SK-N-SH (cell line): ENCODE data around the gene LYZL6. TPM values are rescaled to one million over a fixed set of nuclear protein-coding genes. Genes with fewer than 3 reads are reported as not detected.

Experiments
- CTCF ChIA-PET: fragments of 300-600, 350-600 bp; formaldehyde crosslinking; extraction: SDS; loops from one replicate; lab custom pipeline; 2021; lab: Yijun Ruan, JAX
- POLR2A ChIA-PET: fragments of 350-600 bp; sonication (Branson Sonifier 250); formaldehyde crosslinking; extraction: SDS; loops from one replicate; lab custom pipeline; 2020; ENCODE audit warnings: antibody characterized with exemption, inconsistent platforms; lab: Yijun Ruan, JAX
- DNase-seq: peaks from one replicate; pipeline ENCODE4 v3.0.0; 2012
- H2AFZ ChIP-seq: fragments of 200-600 bp; sonication (generic); 2 replicates; pipeline ENCODE4 v1.8.1; 2016; ENCODE audit warnings: antibody characterized with exemption, mild to moderate bottlenecking, low read depth
- H3F3A ChIP-seq: fragments of 200-600 bp; sonication (generic); replicated peaks from 2 replicates; pipeline ENCODE3; 2016; ENCODE audit warnings: antibody characterized with exemption, mild to moderate bottlenecking; ENCODE audit not compliant: insufficient read depth
- H3K27ac ChIP-seq, 2 experiments: fragments of 200-500 bp in 1 of 2; fragments of 200-600 bp in 1 of 2; sonication (Bioruptor generic) in 1 of 2; sonication (generic), shearing (Covaris generic) in 1 of 2; 2 replicates each; pipeline versions ENCODE4 v1.5.1 to v1.6.1; 2014 to 2016; ENCODE audit warnings: low read depth in 2 of 2, inconsistent platforms in 1 of 2, low read length in 1 of 2, mild to moderate bottlenecking in 1 of 2, mixed read lengths in 1 of 2
- H3K27me3 ChIP-seq: fragments of 200-600 bp; sonication (generic), shearing (Covaris generic); 2 replicates; pipeline ENCODE4 v1.6.1; 2016; ENCODE audit warnings: mixed run types; ENCODE audit not compliant: insufficient read depth
- H3K36me3 ChIP-seq, 2 experiments: fragments of 200-500 bp in 1 of 2; fragments of 200-600 bp in 1 of 2; sonication (Bioruptor generic) in 1 of 2; sonication (generic) in 1 of 2; replicated peaks in 1 of 2; 2 replicates each; pipeline versions ENCODE3 to v1.5.1; 2014 to 2016; ENCODE audit warnings: low read length in 1 of 2, mild to moderate bottlenecking in 1 of 2; ENCODE audit not compliant: insufficient read depth in 2 of 2, control insufficient read depth in 1 of 2
- H3K4me1 ChIP-seq, 2 experiments: fragments of 200-500 bp in 1 of 2; fragments of 200-600 bp in 1 of 2; sonication (Bioruptor generic) in 1 of 2; sonication (generic), shearing (Covaris generic) in 1 of 2; 2 replicates each; pipeline versions ENCODE4 v1.5.1 to v1.6.1; 2014 to 2016; ENCODE audit warnings: low read depth in 1 of 2, low read length in 1 of 2, mixed run types in 1 of 2; ENCODE audit not compliant: insufficient read depth in 2 of 2, control insufficient read depth in 1 of 2
- H3K4me2 ChIP-seq: fragments of 200-600 bp; sonication (generic), shearing (Covaris generic); 2 replicates; pipeline ENCODE4 v1.6.1; 2017; ENCODE audit warnings: mixed run types
- H3K4me3 ChIP-seq, 2 experiments: fragments of 200-500 bp in 1 of 2; fragments of 200-600 bp in 1 of 2; sonication (Bioruptor generic) in 1 of 2; sonication (generic), shearing (Covaris generic) in 1 of 2; 2 replicates each; pipeline versions ENCODE4 v1.5.1 to v1.8.1; 2014 to 2016; ENCODE audit warnings: low read depth in 2 of 2, inconsistent platforms in 1 of 2, low read length in 1 of 2, mild to moderate bottlenecking in 1 of 2, mixed read lengths in 1 of 2, moderate library complexity in 1 of 2
- H3K79me2 ChIP-seq: fragments of 200-600 bp; sonication (generic); 2 replicates; pipeline ENCODE4 v1.8.1; 2017; ENCODE audit warnings: mild to moderate bottlenecking; ENCODE audit not compliant: insufficient read depth
- H3K9ac ChIP-seq: fragments of 200-600 bp; sonication (generic); 2 replicates; pipeline ENCODE4 v1.6.1; 2017; ENCODE audit warnings: mixed run types
- H3K9me2 ChIP-seq: fragments of 200-600 bp; sonication (generic); 2 replicates; pipeline ENCODE4 v1.6.1; 2017; ENCODE audit warnings: mixed run types
- H3K9me3 ChIP-seq: fragments of 200-600 bp; sonication (generic); 2 replicates; pipeline ENCODE4 v1.6.1; 2017; ENCODE audit warnings: mixed run types, mild to moderate bottlenecking, moderate library complexity
- H4K20me1 ChIP-seq: fragments of 200-600 bp; sonication (generic); 2 replicates; pipeline ENCODE4 v1.6.1; 2017; ENCODE audit warnings: mild to moderate bottlenecking, mixed run types; ENCODE audit not compliant: insufficient read depth
- CHD2 ChIP-seq: fragments of 150-350 bp; IDR thresholded peaks from 2 replicates; pipeline ENCODE4 v1.6.1; 2018; ENCODE audit warnings: low read length; ENCODE audit not compliant: partially characterized antibody
- EZH2phosphoT487 ChIP-seq: fragments of 200-600 bp; sonication (generic); IDR thresholded peaks from 2 replicates; pipeline ENCODE4 v1.6.1; 2017; ENCODE audit warnings: low read depth, mixed run types, mild to moderate bottlenecking, antibody characterized with exemption, moderate library complexity, borderline replicate concordance
- FOSL2 ChIP-seq: IDR thresholded peaks from 2 replicates; pipeline ENCODE4 v1.4.0; 2012; ENCODE audit warnings: low read depth, mild to moderate bottlenecking, moderate library complexity, borderline replicate concordance
- FOXJ3 ChIP-seq: sonication (generic); formaldehyde crosslinking; IDR thresholded peaks from 2 replicates; pipeline ENCODE4 v1.5.1; 2020; ENCODE audit warnings: mild to moderate bottlenecking, missing genetic modification reagents
- GABPA ChIP-seq: IDR thresholded peaks from 2 replicates; pipeline ENCODE4 v1.4.0; 2012; ENCODE audit warnings: low read depth, mild to moderate bottlenecking
- JUND ChIP-seq: IDR thresholded peaks from 2 replicates; pipeline ENCODE4 v1.4.0; 2012
- MEF2A ChIP-seq: IDR thresholded peaks from 2 replicates; pipeline ENCODE4 v1.4.0; 2012; ENCODE audit warnings: low read depth, borderline replicate concordance
- MXI1 ChIP-seq: IDR thresholded peaks from 2 replicates; pipeline ENCODE4 v1.6.1; 2012; ENCODE audit warnings: mild to moderate bottlenecking, low read depth, low read length, improper control_type of control experiment
- NFIC ChIP-seq: IDR thresholded peaks from 2 replicates; pipeline ENCODE4 v1.4.0; 2012; ENCODE audit warnings: borderline replicate concordance
- NRF1 ChIP-seq: IDR thresholded peaks from 2 replicates; pipeline ENCODE4 v1.6.1; 2012; ENCODE audit warnings: low read depth, mild to moderate bottlenecking, low read length
- POLR2AphosphoS5 ChIP-seq: IDR thresholded peaks from 2 replicates; pipeline ENCODE4 v1.6.1; 2012; ENCODE audit warnings: low read depth, low read length
- RCOR1 ChIP-seq: fragments of 150-350 bp; IDR thresholded peaks from 2 replicates; pipeline ENCODE4 v1.6.1; 2017; ENCODE audit warnings: antibody characterized with exemption, low read length
- RFX5 ChIP-seq: IDR thresholded peaks from 2 replicates; pipeline ENCODE4 v1.6.1; 2012; ENCODE audit warnings: mild to moderate bottlenecking, improper control_type of control experiment, low read length
- RXRA ChIP-seq: IDR thresholded peaks from 2 replicates; pipeline ENCODE4 v1.4.0; 2012; ENCODE audit warnings: low read depth, mild to moderate bottlenecking, borderline replicate concordance
- SMC3 ChIP-seq: IDR thresholded peaks from 2 replicates; pipeline ENCODE4 v1.6.1; 2012; ENCODE audit warnings: low read depth, low read length, improper control_type of control experiment
- TCF12 ChIP-seq: IDR thresholded peaks from 2 replicates; pipeline ENCODE4 v1.4.0; 2012
- TEAD4 ChIP-seq: IDR thresholded peaks from 2 replicates; pipeline ENCODE4 v1.4.0; 2012; ENCODE audit warnings: mild to moderate bottlenecking, borderline replicate concordance; ENCODE audit not compliant: insufficient read depth
- YY1 ChIP-seq: IDR thresholded peaks from 2 replicates; pipeline ENCODE4 v1.4.0; 2012; ENCODE audit warnings: low read depth, mild to moderate bottlenecking
- WGBS: methylation state at CpG from one replicate; pipeline ENCODE4 v1.1.6; 2017; ENCODE audit warnings: low lambda C conversion rate; 5-methylcytosine and 5-hydroxymethylcytosine counted together
- polyA plus RNA-seq, 3 experiments: library from polyadenylated mRNA; depleted of rRNA; stranded (reverse); fragments of >200 nt; gene quantifications; 2 replicates each; pipeline ENCODE4 v1.2.3, GENCODE V29; 2012
- TF ChIP-seq, protein P1 (sequence below): fragments of 150-350 bp; IDR thresholded peaks from 2 replicates; pipeline ENCODE4 v1.6.1; 2017; ENCODE audit warnings: antibody characterized with exemption, low read length, low read depth, borderline replicate concordance
- TF ChIP-seq, protein P2 (sequence below): IDR thresholded peaks from 2 replicates; pipeline ENCODE4 v1.4.0; 2012; ENCODE audit warnings: low read depth, borderline replicate concordance
- TF ChIP-seq, protein P3 (sequence below): IDR thresholded peaks from 2 replicates; pipeline ENCODE4 v1.4.0; 2012; ENCODE audit warnings: low read depth, borderline replicate concordance
- TF ChIP-seq, protein P4 (sequence below): fragments of 200-600 bp; sonication (generic); IDR thresholded peaks from 2 replicates; pipeline ENCODE4 v1.6.1; 2017; ENCODE audit warnings: antibody characterized with exemption, mild to moderate bottlenecking, moderate library complexity

LYZL6 gene
- polyA plus RNA-seq, 1 of the 3 experiments (the other 2 are of a cell fraction): not detected

DNA sequence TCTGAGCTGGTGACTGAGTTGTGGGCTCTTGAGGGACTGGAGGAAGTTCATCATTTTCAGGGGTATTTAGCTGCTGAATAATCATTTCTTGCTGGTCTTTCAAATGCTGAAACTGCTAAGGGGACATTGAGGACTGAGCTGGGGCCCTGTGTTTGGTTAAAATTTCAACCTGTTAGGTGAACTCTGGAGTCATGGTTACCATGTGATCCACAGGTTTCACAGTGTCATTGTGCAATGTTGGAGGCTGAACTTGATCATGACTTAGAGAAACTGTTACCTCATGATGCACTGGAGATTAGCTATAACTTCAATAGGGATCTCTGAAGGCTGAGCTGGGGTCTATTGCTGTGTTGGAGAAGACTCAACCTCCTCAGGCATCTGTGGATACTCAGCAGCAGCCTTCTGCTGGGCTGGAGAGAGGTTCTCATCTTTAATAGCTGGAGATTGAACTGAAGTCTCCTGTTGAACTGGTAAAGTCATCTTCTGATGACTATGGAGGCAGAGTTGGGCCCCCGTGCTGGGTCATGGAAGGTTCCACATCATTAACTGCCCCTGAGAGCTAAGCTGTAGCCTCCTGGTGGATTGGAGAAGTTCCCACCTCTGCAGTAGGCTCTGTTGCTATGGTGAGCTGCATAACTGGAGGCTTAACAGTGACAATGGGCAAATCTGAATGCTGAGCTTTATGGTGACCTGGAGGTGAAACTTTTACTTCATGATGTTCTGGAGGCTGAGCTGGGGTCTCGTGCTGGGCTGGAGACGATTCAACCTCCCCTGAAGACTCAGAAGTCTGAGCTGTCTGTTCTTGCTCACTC lies 28.2 kb downstream of the LYZL6 start:
- Histone ChIP-seq H3K4me3 (no peak overlapping the region), H3K4me2 (no peak overlapping the region), H4K20me1 (no peaks in the 10 kb centered on the region), H3K79me2 (no peaks in the 10 kb centered on the region), H3K4me1 (no peaks in the 10 kb centered on the region), H3K36me3 (no peaks in the 10 kb centered on the region), H3K27me3 (no peaks in the 10 kb centered on the region), H3K9me2 (no peaks in the 10 kb centered on the region), H3K9ac (no peak overlapping the region), H3K27ac (no peak overlapping the region), H3F3A (no peaks in the 10 kb centered on the region), H3K9me3 (no peaks in the 10 kb centered on the region), H2AFZ (no peak overlapping the region)
- ChIA-PET POLR2A (no interaction called here), CTCF (interaction anchor here (0.6 to 0.9 kb wide), 3 partner anchors 12 to 30 kb away, joined by 3 read pairs; no protein-coding TSS in a partner anchor)
- 17% methylated on average over 3 of the region's 3 CpGs for WGBS
- no peak for DNase-seq
- TF ChIP-seq EZH2phosphoT487: no peak
- TF ChIP-seq, protein P1, sequence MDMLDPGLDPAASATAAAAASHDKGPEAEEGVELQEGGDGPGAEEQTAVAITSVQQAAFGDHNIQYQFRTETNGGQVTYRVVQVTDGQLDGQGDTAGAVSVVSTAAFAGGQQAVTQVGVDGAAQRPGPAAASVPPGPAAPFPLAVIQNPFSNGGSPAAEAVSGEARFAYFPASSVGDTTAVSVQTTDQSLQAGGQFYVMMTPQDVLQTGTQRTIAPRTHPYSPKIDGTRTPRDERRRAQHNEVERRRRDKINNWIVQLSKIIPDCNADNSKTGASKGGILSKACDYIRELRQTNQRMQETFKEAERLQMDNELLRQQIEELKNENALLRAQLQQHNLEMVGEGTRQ: no peak
- TF ChIP-seq FOSL2: no peak
- no peak for TF ChIP-seq RXRA
- no peak for TF ChIP-seq NFIC
- no peak for TF ChIP-seq SMC3
- no peak for TF ChIP-seq JUND
- no peak for TF ChIP-seq YY1
- no peak for TF ChIP-seq FOXJ3 (CRISPR knock-in tag)
- no peak for TF ChIP-seq GABPA

DNA sequence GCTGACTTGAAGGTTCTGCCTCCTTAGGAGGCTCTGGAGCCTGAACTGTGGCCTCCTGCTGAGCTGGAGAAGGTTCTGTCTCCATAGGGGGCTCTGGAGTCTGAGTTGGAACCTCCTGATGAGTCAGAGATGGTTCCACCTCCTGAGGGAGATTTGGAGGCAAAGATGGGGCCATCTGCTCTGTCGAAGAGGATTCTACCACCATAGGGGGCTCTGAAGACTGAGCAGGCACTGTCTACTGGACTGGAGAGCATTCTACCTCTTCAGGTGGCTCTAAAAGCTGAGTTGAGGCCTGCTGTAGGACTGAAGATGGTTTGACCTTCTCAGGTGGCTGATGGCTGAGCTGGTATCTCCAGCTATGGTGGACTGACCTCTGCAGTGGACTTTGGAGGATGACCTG lies 29.2 kb downstream of the LYZL6 start:
- POLR2A ChIA-PET: no interaction called here
- 0% methylated on average over 1 of the region's 1 CpG for WGBS

More for the DNA sequence above, 29.2 kb downstream of the LYZL6 start:
- H3K4me2 ChIP-seq: no peak overlapping the region
- H3F3A ChIP-seq: no peaks in the 10 kb centered on the region
- H3K9ac ChIP-seq: no peak overlapping the region
- no peak overlapping the region for H3K4me3 ChIP-seq
- CTCF ChIA-PET: no interaction called here
- H3K9me3 ChIP-seq: no peaks in the 10 kb centered on the region
- TF ChIP-seq, protein P2, sequence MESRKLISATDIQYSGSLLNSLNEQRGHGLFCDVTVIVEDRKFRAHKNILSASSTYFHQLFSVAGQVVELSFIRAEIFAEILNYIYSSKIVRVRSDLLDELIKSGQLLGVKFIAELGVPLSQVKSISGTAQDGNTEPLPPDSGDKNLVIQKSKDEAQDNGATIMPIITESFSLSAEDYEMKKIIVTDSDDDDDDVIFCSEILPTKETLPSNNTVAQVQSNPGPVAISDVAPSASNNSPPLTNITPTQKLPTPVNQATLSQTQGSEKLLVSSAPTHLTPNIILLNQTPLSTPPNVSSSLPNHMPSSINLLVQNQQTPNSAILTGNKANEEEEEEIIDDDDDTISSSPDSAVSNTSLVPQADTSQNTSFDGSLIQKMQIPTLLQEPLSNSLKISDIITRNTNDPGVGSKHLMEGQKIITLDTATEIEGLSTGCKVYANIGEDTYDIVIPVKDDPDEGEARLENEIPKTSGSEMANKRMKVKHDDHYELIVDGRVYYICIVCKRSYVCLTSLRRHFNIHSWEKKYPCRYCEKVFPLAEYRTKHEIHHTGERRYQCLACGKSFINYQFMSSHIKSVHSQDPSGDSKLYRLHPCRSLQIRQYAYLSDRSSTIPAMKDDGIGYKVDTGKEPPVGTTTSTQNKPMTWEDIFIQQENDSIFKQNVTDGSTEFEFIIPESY: no peak
- TF ChIP-seq FOSL2: no peak
- TF ChIP-seq MXI1: no peak
- TF ChIP-seq NFIC: no peak
- TF ChIP-seq RFX5: no peak
- TF ChIP-seq NRF1: no peak
- TF ChIP-seq TCF12: no peak
- no peak for TF ChIP-seq POLR2AphosphoS5
- TF ChIP-seq, protein P3, sequence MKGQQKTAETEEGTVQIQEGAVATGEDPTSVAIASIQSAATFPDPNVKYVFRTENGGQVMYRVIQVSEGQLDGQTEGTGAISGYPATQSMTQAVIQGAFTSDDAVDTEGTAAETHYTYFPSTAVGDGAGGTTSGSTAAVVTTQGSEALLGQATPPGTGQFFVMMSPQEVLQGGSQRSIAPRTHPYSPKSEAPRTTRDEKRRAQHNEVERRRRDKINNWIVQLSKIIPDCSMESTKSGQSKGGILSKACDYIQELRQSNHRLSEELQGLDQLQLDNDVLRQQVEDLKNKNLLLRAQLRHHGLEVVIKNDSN: no peak
- no peak for TF ChIP-seq TEAD4
- no peak for TF ChIP-seq CHD2
- TF ChIP-seq, protein P4, sequence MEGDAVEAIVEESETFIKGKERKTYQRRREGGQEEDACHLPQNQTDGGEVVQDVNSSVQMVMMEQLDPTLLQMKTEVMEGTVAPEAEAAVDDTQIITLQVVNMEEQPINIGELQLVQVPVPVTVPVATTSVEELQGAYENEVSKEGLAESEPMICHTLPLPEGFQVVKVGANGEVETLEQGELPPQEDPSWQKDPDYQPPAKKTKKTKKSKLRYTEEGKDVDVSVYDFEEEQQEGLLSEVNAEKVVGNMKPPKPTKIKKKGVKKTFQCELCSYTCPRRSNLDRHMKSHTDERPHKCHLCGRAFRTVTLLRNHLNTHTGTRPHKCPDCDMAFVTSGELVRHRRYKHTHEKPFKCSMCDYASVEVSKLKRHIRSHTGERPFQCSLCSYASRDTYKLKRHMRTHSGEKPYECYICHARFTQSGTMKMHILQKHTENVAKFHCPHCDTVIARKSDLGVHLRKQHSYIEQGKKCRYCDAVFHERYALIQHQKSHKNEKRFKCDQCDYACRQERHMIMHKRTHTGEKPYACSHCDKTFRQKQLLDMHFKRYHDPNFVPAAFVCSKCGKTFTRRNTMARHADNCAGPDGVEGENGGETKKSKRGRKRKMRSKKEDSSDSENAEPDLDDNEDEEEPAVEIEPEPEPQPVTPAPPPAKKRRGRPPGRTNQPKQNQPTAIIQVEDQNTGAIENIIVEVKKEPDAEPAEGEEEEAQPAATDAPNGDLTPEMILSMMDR: no peak
- TF ChIP-seq RCOR1: no peak
- no peak for TF ChIP-seq FOXJ3 (CRISPR knock-in tag)
- no peak for TF ChIP-seq MEF2A
- H3K79me2 ChIP-seq: no peaks in the 10 kb centered on the region
- H3K4me1 ChIP-seq: no peaks in the 10 kb centered on the region
- H3K9me2 ChIP-seq: no peaks in the 10 kb centered on the region
- no peaks in the 10 kb centered on the region for H3K27me3 ChIP-seq
- DNase-seq: no peak
- H3K36me3 ChIP-seq: no peaks in the 10 kb centered on the region
- H4K20me1 ChIP-seq: no peaks in the 10 kb centered on the region
- no peak overlapping the region for H2AFZ ChIP-seq
- H3K27ac ChIP-seq: no peak overlapping the region
